GM18861 (cell line): ENCODE measurements around the gene ATXN7L1.
"Not testable (repeated sequence)": the region's sequence is repeated elsewhere in the genome, so short reads cannot be mapped to it uniquely, and the experiment has no call there.

Experiments
- ATAC-seq: cut with Tn5 transposase; IDR thresholded peaks from one replicate; pipeline ENCODE4 v1.9.1; 2021; ENCODE audit not compliant: unreplicated experiment

The ATXN7L1 gene

GRCh38 chr7:105711726-105712402 is 164.5 kb downstream of the ATXN7L1 start:
- no peak for ATAC-seq

GRCh38 chr7:105710720-105711119 is 165.7 kb downstream of the ATXN7L1 start:
- not testable (repeated sequence) for ATAC-seq

GRCh38 chr7:105708763-105709080 is 167.7 kb downstream of the ATXN7L1 start:
- ATAC-seq: no peak

GRCh38 chr7:105707967-105708762 is 168.2 kb downstream of the ATXN7L1 start:
- ATAC-seq: no peak

GRCh38 chr7:105707381-105707780 is 169.0 kb downstream of the ATXN7L1 start:
- ATAC-seq: no peak

GRCh38 chr7:105705427-105705826 is 171.0 kb downstream of the ATXN7L1 start:
- no peak for ATAC-seq

- no peak for ATAC-seq
These were observed 173.0 kb downstream of the ATXN7L1 start for GRCh38 chr7:105703207-105703930.

- no peak for ATAC-seq
These were observed 176.7 kb downstream of the ATXN7L1 start for GRCh38 chr7:105699568-105700236.

GRCh38 chr7:105698531-105698930 is 177.9 kb downstream of the ATXN7L1 start:
- ATAC-seq: no peak

GRCh38 chr7:105697753-105698152 is 178.6 kb downstream of the ATXN7L1 start:
- no peak for ATAC-seq

- ATAC-seq: not testable (repeated sequence)
These were observed 179.2 kb downstream of the ATXN7L1 start for GRCh38 chr7:105697169-105697568.

- ATAC-seq: no peak
These were observed 182.8 kb downstream of the ATXN7L1 start for GRCh38 chr7:105693576-105693975.

- ATAC-seq: no peak
These were observed 184.5 kb downstream of the ATXN7L1 start for GRCh38 chr7:105691680-105692564.

GRCh38 chr7:105691082-105691679 is 185.2 kb downstream of the ATXN7L1 start:
- no peak for ATAC-seq

- ATAC-seq: no peak
These were observed 186.0 kb downstream of the ATXN7L1 start for GRCh38 chr7:105690325-105690945.

GRCh38 chr7:105689067-105689819 is 187.2 kb downstream of the ATXN7L1 start:
- ATAC-seq: no peak

GRCh38 chr7:105688617-105689016 is 187.8 kb downstream of the ATXN7L1 start:
- ATAC-seq: no peak

GRCh38 chr7:105685161-105685560 is 191.2 kb downstream of the ATXN7L1 start:
- no peak for ATAC-seq
